ENCODE results near the gene CSKMT. TPM values are rescaled to one million over a fixed set of nuclear protein-coding genes. Genes with fewer than 3 reads are reported as not detected.

The CSKMT gene
- total RNA-seq, 6 experiments from 2014 or later, result 0.74 to 4.1 (median 2.6) TPM

- H3K27ac ChIP-seq, result peak overlapping the region; percentile 59 to 81 (median 72)
- ATAC-seq (peak in 3 of 4 donors; percentile 19 to 44 (median 22)), DNase-seq (peak in 2 of 3 donors; percentile 45 to 73)
- no peaks in the 10 kb centered on the region for H3K27me3 ChIP-seq
- intact Hi-C loops (cut with DNase I), result no loop called here
- no peaks in the 10 kb centered on the region for H3K9me3 ChIP-seq
- TF ChIP-seq POLR2A (IDR thresholded peaks at IDR 0.05) (no peak), CTCF (IDR thresholded peaks at IDR 0.05) (no peak)
- WGBS (ENCODE audit: insufficient coverage, low coverage, low lambda C conversion rate, missing lambda C conversion rate), result 5% methylated on average over 16 of the region's 39 CpGs
- H3K4me3 ChIP-seq, result peak overlapping the region; percentile 70 to 89 (median 75)
- H3K4me1 ChIP-seq, result peaks cover 0 to 44% (median 14%) of the 10 kb centered on the region in 4 donors
- peaks cover 0 to 15% (median 2%) of the 10 kb centered on the region in 4 donors for H3K36me3 ChIP-seq
Measured at GRCh38 chr11:62665599-62666258, 617 bp downstream of the CSKMT start.

GRCh38 chr11:62666259-62666926 is 1.3 kb downstream of the CSKMT start:
- Histone ChIP-seq H3K9me3 (no peaks in the 10 kb centered on the region), H3K4me3 (peak overlapping the region; percentile 70 to 89 (median 75)), H3K27ac (peak overlapping the region; percentile 59 to 81 (median 72)), H3K27me3 (no peaks in the 10 kb centered on the region), H3K4me1 (peaks cover 0 to 48% (median 15%) of the 10 kb centered on the region in 4 donors), H3K36me3 (peaks cover 0 to 15% (median 2%) of the 10 kb centered on the region in 4 donors)
- no peak for TF ChIP-seq POLR2A (IDR thresholded peaks at IDR 0.05)
- no peak for TF ChIP-seq CTCF (IDR thresholded peaks at IDR 0.05)
- peak in 1 of 3 donors; percentile 55 for DNase-seq
- intact Hi-C loops (cut with DNase I), result no loop called here
- WGBS (ENCODE audit: insufficient coverage, low coverage, low lambda C conversion rate, missing lambda C conversion rate), result 50% methylated on average over 9 of the region's 16 CpGs
- no peak for ATAC-seq

GRCh38 chr11:62667460-62667859 is 2.3 kb downstream of the CSKMT start:
- H3K36me3 ChIP-seq, result peaks cover 0 to 8% (median 0%) of the 10 kb centered on the region in 4 donors
- H3K27ac ChIP-seq, result no peak overlapping the region
- WGBS (ENCODE audit: insufficient coverage, low coverage, low lambda C conversion rate, missing lambda C conversion rate), result 73% methylated on average over 2 of the region's 2 CpGs
- DNase-seq (no peak), ATAC-seq (no peak)
- no peak overlapping the region for H3K4me3 ChIP-seq
- no peaks in the 10 kb centered on the region for H3K9me3 ChIP-seq
- intact Hi-C loops (cut with DNase I), result no loop called here
- H3K27me3 ChIP-seq, result no peaks in the 10 kb centered on the region
- TF ChIP-seq POLR2A (IDR thresholded peaks at IDR 0.05), result no peak
- H3K4me1 ChIP-seq, result peaks cover 0 to 52% (median 15%) of the 10 kb centered on the region in 4 donors

GRCh38 chr11:62669420-62670161 is 4.5 kb downstream of the CSKMT start:
- DNase-seq, result peak; percentile 55 to 82 (median 80)
- WGBS (ENCODE audit: insufficient coverage, low coverage, low lambda C conversion rate, missing lambda C conversion rate), result 58% methylated on average over 4 of the region's 4 CpGs
- intact Hi-C loops (cut with DNase I), result loop anchor here in 1 of 2 donors (10.0 kb wide), 1 partner anchor 55 kb away; the partner anchor contains the start of genes EML3 and ROM1

More at GRCh38 chr11:62669420-62670161, 4.5 kb downstream of the CSKMT start:
- Histone ChIP-seq H3K9me3 (no peaks in the 10 kb centered on the region), H3K36me3 (peaks cover 0 to 12% (median 0%) of the 10 kb centered on the region in 4 donors), H3K4me1 (peaks cover 0 to 57% (median 20%) of the 10 kb centered on the region in 4 donors), H3K4me3 (no peak overlapping the region), H3K27ac (peak overlapping the region in 2 of 3 donors; percentile 27 to 55), H3K27me3 (no peaks in the 10 kb centered on the region)
- ATAC-seq, result peak; percentile 35 to 56 (median 44)
- TF ChIP-seq POLR2A (IDR thresholded peaks at IDR 0.05) (no peak), CTCF (IDR thresholded peaks at IDR 0.05) (no peak)

Data from right lobe of liver (tissue), 6 donors.